GM19099 (cell line): Measurements from ENCODE around the gene PALMD.

Experiments
- POLR2A ChIP-seq: IDR thresholded peaks from 3 replicates; pipeline ENCODE4 v1.6.1; 2011; ENCODE audit warnings: low read depth; ENCODE audit not compliant: insufficient read length; ENCODE audit errors: extremely low read depth

Gene PALMD

GRCh38 chr1:99731384-99731783 lies 85.5 kb downstream of the PALMD start:
- no peak for TF ChIP-seq POLR2A

GRCh38 chr1:99735852-99736251 lies 89.9 kb downstream of the PALMD start:
- no peak for TF ChIP-seq POLR2A

GRCh38 chr1:99737016-99737415 lies 91.1 kb downstream of the PALMD start:
- no peak for TF ChIP-seq POLR2A

- no peak for TF ChIP-seq POLR2A
These were observed 93.0 kb downstream of the PALMD start for GRCh38 chr1:99738858-99739465.

- TF ChIP-seq POLR2A, result no peak
These were observed 94.2 kb downstream of the PALMD start for GRCh38 chr1:99740141-99740540.
